HG03520 (cell line): ENCODE results near the gene NPAS3.

ENCODE experiments used
- ATAC-seq: cut with Tn5 transposase; IDR thresholded peaks from one replicate; pipeline ENCODE4 v1.9.1; 2021; ENCODE audit warnings: mild to moderate bottlenecking, moderate library complexity; ENCODE audit not compliant: unreplicated experiment

The NPAS3 gene

DNA sequence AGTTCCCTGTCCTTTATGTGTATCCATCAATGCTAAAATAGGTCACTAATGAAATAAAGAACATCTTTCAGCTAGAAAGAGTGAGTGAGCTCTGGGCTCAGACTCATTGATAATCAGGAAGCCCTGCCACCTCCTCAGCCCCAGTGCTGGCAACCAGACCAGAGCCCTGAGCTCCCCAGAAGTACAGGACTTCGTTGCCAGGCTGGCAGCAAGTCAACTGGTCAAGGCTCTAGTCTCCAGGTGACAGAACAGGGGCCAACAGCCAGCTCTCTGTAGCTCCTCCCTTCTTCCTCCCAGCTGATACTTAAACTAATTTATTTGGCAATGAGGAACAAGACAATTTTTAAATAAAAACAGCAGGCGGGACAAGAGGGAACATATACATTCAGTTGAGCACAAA lies 866.9 kb downstream of the NPAS3 start:
- no peak for ATAC-seq

DNA sequence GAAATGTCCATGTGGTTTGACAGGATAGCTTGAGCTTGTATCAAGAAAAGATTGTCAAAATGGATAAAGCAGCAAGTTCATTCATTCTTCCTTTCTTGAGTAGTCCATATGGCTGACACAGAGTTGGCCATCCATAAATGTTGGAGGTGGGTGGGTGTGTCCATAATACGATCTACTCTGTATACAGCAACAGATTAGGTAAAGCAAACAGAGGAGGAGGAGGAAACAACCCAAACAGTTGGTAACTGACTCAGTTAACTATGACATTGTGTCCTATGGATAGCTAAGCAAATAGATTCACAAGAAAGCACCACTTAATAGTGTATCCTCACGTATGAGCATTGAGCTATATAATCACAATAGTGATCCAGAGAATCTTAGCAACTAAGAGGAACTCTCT lies 868.2 kb downstream of the NPAS3 start:
- ATAC-seq: no peak

DNA sequence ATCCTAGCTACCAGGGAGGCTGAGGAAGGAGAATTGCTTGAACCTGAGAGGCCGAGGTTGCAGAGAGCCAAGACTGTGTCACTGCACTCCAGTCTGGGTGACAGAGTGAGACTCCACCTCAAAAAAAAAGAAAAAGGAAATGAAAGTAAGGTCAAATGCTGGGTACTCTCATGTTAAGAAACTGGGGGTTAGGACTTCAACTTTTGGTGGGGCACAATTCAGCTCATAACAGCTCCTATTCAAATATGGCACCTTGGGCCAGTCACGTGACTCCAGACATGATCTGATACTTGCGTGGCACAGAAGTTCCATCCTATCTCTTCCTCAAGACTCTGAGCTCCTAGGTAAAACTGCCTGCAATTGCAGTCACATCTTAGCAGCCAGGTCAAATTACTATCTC lies 869.5 kb downstream of the NPAS3 start:
- no peak for ATAC-seq

DNA sequence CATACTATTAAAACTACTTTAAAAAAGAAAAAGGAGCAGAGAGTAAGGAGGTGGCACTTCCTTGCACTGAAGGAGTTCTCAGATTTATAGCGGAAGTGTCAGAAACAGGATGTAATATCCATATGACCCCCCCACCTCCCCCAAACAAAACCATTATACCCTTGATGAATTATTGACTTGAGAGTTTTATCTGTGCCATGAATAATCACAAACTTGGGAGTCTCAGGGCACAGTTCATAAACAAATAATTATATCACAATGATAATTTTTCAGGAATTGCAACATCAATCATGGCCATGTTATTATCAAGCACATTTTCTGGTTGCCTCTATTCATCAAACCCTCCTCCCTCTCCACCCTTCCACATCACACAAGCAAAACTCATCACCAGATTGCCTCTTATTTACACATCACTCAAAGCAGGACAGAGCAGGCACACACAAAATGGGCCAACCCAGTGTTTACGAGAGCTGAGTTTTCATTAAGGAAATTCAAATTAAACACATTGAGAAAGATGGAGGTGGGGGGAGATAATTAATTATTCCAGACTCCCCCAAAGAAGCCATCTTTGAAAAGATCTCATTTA lies 870.8 kb downstream of the NPAS3 start:
- ATAC-seq: no peak

DNA sequence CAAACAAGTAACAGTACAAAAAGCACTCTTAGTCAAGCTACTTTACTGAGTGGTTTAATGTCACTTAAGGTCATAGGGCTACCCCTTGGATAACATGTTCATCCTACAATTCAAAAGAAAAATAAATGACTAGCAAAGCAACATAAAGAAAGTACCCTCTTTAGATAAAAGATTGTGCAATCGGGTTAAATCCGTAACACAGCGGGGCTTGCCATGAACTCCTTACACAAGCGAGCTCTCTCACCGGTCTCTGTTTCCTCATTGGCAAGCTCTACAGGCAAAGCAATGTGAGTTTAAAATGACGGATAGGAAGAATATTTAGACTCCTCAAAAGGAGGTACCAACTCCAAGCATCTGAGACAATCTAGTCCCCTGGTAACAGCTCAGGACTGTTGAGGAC lies 871.6 kb downstream of the NPAS3 start:
- ATAC-seq: no peak

DNA sequence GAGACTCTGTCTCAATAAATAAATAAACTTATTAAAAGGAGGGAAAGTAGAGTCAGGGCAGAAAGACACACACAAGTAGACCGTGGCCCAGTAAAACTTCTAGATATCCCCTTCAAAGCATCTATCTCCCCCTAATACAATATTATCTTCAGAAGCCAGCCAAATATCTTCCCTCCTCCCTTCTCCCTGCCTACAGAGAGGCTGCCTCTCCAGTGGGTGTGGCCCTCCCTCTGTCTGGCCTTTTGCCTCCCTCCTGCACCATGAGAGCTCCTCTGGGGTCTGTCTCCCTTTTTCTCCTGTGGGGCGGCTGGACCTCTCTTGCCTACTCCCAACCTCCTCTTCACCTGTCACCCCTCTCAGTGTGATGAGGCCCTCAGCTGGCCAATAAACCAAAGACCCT lies 873.0 kb downstream of the NPAS3 start:
- no peak for ATAC-seq

DNA sequence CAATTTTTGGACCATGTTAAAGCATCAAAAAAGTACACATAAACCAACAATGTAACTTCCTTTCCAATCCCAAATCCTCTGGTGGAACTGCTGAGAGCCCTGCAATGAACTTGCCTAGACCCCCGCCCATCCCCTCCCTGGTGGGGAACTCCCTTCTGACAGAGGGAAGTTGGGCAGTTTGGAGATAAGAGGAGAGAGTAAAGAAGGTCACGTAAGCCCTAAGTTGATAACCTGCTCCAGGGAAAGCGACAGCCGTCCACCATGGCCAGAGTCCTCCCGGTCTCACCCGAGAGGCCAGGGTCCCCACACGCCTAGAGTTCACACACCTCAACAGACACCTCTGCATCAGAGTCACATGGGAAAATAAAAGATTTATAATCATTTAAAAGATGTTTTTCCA lies 873.5 kb downstream of the NPAS3 start:
- no peak for ATAC-seq

DNA sequence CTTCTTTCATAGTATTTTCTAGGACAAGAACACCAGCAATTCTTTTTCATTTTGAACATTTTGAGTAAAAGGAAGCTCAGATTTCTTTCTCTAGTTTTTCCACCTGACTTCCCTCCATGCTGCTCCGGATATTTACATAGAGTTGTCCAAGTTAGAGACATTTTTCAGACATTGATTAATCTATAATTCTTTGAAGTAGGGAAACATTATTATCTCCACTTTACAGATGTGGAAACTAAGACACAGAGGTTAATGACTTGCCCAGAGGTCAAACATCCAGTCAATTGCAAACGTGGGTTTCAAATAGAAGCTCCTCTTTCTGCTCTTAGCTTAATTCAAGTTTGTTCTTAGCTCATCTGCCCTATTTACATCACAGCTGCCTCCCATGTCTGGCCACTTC lies 873.9 kb downstream of the NPAS3 start:
- ATAC-seq: no peak

DNA sequence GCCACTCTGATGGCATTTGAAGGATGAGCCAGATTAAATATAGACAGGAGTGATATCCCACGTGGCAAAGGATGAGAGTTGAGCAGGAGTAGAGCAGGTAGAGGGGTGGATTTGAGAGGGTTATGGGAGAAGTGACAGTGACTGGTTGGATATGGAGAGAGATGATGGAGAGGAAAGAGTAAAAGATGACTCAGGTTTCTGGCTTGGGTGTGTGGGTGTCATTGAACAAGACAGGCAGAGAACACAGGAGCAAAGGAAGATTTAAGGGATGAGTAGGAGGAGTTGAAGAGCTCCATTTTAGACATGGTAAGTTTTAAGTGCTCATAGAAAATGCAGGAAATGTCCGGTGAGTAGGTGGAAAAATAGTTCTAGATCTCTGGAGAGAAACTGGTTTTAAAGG lies 875.3 kb downstream of the NPAS3 start:
- no peak for ATAC-seq

DNA sequence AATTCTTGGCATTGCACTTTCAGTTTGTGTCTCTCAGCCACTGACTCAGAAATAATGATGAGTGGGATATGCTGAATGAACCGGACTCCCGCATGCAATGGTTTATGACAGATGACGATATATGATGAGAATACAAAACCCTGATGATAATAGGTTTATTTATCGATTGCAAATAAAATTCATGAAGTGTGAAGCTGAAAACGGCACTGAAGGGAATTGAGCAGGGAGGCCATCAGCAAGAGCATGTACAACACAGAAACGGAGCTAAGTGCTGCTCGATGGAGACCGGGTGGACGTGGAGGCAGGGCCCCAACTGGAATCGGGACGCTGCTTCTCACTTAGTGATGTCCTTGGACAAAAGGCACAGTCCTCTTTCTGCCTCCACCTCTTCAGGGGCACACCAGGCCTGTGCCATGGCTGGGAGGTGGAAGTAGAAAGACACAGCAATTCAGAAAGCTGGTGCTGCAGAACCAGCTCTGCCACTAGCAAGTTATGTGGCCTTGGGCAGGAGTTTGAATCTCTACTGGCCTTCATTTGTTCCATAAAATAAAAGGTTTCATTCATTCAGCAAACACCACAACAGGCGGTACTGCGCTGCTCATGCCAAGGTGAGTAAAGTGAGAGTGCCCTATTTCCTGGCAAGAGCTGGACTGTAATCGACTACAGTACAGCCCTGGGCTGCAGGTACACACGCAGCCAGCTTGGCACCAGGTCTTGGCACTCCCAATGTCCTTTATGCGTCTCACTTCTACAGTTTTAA lies 895.2 kb downstream of the NPAS3 start:
- no peak for ATAC-seq

DNA sequence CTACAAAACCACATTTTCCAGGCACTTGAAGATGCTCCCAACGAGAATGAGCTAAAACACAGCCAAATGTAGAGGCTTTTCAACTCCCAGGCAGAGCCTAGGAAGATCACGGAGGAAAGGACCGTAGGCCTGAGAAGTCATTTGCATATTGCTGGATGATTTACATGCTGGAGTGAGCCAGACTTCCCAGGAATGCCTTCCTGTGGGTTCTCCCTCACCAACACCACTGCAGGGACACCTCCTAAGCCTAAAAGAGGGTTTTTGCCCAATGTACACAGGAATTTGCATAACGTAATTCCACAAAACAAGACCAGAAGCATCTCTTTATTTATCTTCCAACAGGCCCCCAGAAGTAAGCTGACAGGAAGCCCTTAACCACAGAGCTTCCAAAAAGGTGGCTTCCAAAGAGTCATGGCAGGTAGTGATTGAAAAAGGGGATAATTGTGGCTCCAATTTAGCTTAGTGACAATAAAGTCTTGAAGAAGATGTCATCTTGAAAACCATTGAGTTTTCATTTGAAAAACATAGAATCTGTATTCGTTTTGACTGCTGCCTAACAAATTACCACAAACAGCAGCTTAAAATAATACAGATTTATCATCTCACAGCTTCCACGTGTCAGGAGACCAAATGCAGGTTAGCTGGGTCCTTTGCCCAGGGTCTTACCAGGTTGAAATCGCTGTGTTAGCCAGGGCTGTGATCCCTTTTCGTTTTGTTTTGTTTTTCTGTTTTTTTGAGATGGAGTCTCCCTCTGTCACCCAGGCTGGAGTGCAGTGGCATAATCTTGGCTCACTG lies 896.0 kb downstream of the NPAS3 start:
- no peak for ATAC-seq

DNA sequence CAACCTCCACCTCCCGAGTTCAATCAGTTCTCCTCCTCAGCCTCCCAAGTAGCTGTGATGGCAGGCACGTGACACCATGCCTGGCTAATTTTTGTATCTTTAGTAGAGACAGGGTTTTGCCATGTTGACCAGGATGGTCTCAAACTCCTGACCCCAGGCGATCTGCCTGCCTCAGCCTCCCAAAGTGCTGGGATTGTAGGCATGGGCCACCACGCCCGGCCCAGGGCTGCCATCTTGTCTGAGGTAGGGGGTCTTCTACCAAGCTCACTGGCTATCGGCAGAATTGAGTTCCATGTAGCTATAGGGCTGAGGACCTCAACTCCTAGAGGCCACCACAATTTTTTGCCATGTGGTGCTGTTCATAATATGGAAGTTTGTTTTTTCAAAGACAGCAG lies 896.6 kb downstream of the NPAS3 start:
- ATAC-seq: no peak

DNA sequence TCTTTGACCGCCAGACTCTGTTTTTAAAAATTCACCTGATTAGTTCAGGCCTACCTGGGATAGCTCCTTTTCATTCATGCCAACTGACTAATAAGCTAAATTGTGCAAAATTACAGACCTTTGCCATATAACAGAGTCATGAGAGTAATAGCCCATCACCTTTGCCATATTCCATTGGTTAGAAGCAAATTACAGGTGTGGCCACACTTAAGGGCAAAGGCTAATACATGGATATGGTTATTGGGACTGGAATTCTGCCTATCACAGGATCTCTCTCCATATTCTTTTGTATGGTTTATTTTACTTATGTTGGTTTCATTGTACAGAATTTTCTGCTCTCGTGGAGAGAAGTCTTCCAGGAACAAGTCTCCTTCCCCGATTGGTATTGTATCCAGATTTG lies 897.0 kb downstream of the NPAS3 start:
- no peak for ATAC-seq

DNA sequence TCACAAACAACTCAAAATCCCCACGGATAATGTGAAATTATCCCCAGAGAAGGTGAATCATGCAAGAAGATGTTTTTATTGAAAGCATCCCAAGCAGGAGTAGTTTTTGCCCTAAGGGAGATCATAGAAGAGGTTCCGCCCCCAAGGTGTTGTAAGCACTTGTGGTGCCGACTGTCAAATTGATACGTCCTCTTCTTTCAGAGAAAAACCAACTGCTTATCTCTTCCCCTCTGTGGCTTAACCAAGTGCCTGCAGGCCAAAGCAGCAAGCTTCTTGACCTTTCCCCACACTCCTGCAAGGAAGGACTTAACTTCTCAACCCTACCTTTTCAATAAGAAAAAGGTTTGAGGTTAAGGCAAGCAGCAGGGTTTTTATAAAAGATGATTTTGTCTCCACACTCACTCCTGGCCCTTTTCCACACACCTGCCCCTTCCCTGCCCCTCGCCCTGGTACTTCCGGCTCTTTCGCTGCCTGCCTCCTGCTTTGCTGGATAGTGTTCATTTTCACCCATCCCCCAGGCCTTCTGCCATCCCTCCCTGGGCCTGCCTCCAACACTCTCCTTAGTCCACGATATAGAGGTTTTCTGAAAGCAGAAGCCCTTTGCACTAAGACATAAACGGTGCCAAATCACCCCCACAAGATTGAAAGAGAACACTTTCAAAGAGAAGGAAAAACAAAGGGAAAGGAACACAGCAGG lies 897.7 kb downstream of the NPAS3 start:
- no peak for ATAC-seq

DNA sequence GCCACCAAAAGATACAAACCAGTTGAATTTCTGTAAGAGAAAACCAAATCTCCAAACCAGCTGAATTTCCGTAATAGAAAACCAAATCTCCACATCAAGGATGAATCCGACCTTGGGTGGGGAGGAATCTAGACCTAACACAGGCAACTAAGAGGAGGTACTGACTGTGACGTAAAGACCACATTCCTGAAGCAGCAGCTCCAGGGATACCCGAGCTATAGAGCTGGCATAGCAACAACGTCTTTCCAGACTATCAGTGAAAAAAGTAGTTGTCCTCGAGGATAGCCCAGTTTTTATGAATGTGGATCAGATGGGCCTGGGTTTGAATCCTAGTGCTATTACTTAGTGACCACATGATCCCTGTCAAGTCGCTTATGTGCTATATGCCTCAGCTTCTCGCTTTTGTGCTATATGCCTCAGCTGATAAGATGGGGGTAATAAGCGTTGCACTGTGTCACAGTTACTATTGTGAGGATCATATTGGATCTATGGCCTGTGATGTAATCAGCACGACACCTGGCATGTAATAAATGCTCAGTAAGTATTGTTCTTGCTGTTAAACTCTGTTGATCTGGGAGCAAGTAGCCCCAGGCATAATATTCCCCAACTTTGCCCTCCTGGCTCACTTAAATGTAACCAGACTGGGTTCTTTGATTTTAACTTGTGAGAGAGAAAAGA lies 898.4 kb downstream of the NPAS3 start:
- no peak for ATAC-seq

DNA sequence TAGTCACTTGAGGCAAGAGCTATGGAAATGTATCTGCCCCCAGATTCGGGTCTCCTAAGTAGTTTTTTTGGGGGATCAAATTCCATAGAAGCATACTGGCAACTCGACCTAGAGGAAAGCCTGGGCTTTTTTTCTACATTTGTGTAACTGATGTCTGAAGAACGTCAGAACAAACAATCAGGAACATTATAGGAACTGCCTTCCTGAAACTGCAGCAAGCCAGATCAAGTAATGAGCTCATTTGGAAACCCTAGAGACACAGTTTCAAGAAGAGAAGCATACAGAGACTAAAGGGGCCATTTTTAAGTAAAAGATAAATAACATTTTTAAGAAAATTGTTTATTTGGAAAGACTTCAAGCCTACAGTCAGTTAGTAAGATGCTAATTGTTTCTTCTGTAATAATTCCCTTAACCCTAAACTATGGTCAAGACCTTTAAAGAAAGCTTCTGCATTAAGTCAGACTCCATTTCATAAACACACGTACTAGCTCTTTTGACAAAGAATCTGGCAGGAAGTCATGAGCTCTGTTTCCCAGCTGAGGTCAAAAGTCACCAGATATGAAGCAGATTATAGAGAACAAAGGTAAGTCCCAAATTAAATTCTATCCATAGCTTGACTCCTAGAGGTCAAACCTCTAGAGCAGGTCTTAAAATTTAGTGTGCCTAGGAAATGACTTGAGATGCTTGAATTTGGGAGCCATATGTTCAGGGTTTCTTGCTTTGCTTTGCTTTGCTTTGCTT lies 899.4 kb downstream of the NPAS3 start:
- ATAC-seq: no peak

DNA sequence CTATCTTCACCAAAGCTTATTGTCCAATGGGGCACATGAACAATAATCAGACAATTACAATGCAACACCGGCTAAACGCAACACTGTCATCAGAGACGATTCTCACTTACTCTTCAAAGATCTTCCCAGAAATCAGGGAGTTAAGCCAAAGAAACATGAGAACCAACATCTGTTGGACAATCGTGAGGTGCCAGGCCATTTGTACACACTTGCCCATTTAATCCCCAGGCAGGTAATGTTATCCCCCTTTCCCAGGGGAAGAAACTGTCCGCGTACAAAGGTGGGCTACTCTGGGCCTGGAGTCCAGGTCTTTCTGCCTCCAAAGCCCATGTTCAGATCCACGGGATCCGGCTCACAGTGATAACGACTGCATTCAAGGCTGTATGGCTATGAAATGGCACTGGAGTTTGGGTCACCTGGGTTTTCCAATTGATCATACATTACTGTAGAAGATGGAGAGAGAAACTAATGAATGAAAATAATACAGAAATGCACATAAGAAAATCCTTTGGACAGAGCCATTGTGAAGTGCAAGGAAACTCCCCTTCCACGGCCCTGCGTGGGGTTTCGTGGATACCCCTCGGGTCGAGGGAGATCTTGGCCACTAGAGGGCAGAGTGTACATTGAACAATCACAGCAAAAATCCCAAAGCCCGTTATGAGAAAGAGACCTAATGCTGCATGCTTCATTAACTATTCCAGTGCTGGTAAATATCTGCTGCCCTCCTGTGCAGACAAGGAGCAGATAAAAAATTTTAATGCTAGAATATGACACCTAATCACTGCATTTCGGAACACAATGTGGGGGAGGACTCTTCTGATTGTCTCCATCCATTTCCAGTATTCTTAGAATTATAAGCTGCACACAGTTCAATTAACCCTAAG lies 900.8 kb downstream of the NPAS3 start:
- ATAC-seq: no peak

DNA sequence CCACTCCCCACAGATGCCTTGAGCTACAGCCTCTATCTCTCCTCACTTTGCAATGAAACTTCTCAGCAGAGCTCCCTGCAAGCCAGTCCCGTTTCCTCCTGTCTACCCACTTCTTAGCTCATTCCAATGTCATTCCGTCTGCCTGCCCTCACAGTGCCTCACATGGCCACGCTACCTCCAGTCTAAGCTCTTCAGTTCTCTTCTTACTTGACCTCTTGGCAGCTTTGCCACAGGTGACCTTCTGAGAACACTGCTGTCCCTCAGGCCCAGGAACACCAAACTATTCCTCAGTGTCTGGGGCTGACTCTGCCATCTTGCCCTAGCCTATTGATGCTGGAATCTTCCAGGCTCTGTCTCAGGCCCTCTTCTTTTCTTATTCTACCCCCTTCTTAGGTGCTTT lies 902.1 kb downstream of the NPAS3 start:
- no peak for ATAC-seq

DNA sequence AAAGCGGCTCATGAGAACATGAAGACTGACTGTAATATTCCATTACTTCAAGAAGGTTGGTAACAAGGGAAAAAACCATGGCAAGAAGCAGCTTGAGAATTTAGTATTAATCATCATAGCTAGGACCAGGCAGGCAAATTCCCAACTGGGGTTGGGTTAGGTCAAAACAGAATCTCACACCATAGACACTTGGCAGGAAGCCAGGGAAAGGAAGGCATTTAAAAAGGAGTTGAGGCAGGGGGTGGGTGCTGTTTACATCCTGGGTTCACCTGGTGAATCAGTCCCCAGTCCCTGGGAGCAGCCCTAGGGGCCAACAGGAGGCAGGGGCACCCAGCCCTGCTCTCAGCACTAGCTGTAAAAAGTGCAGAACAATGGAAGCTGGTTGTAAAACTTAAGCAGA lies 903.6 kb downstream of the NPAS3 start:
- no peak for ATAC-seq
